ENCODE results near the gene HEPHL1. TPM values are rescaled to one million over a fixed set of nuclear protein-coding genes. Genes with fewer than 3 reads are reported as not detected.

HEPHL1 gene
- total RNA-seq, 1 experiment from 2014 or later, result not detected

- H3K27ac ChIP-seq (ENCODE audit: low read depth, low read length), result no peak overlapping the region
- H3K79me2 ChIP-seq (ENCODE audit: insufficient read depth, low read length), result no peaks in the 10 kb centered on the region
- H3K9ac ChIP-seq (ENCODE audit: low read length), result no peak overlapping the region
- H3K9me3 ChIP-seq (ENCODE audit: control insufficient read depth in 1 of 2, insufficient read depth in 1 of 2, low read depth in 1 of 2, low read length in 2 of 2), result no peaks in the 10 kb centered on the region
- no peak for ATAC-seq
- POLR2A ChIA-PET, result no interaction called here
- TF ChIP-seq CTCF (IDR thresholded peaks at IDR 0.05 in 2 of 3, conservative IDR thresholded peaks at IDR 0.05 in 1 of 3; ENCODE audit: borderline replicate concordance in 1 of 3, insufficient read depth in 1 of 3, low read depth in 2 of 3, low read length in 2 of 3), result no peak
- TF ChIP-seq CEBPB (IDR thresholded peaks at IDR 0.05; ENCODE audit: low read depth), result no peak
- TF ChIP-seq JUND (IDR thresholded peaks at IDR 0.05), result no peak
- no peak for TF ChIP-seq POLR2A (IDR thresholded peaks at IDR 0.05; ENCODE audit: borderline replicate concordance, extremely low read depth, insufficient read depth, insufficient read length)
- no peak for TF ChIP-seq SP1 (IDR thresholded peaks at IDR 0.05; ENCODE audit: low read depth)
- no peak for TF ChIP-seq RAD21 (IDR thresholded peaks at IDR 0.05; ENCODE audit: low read depth)
- no peak for TF ChIP-seq FOSL1 (IDR thresholded peaks at IDR 0.05; ENCODE audit: low read depth)
- no peak for TF ChIP-seq POLR2AphosphoS5 (IDR thresholded peaks at IDR 0.05; ENCODE audit: low read depth, low read length)
- no peak for TF ChIP-seq YY1 (IDR thresholded peaks at IDR 0.05; ENCODE audit: extremely low read depth, insufficient replicate concordance, low read depth, low read length)
- TF ChIP-seq REST (IDR thresholded peaks at IDR 0.05; ENCODE audit: low read depth), result no peak
- no TSS peak for BruUV-seq (replicated peaks)
- H3K27me3 ChIP-seq (ENCODE audit: insufficient read depth, low read length), result 0 out of 2 replicates have a peak, but pooled peaks cover 7% of the 10 kb centered on the region
- intact Hi-C loops (cut with micrococcal nuclease), result no loop called here
- DNase-seq (ENCODE audit: low read depth, low spot score), result no peak
- H4K20me1 ChIP-seq (ENCODE audit: insufficient read depth), result no peaks in the 10 kb centered on the region
- H2AFZ ChIP-seq (ENCODE audit: low read depth, low read length, poor library complexity, severe bottlenecking), result no peak overlapping the region
- CTCF ChIA-PET, result no interaction called here
- H3K4me3 ChIP-seq (replicated peaks in 1 of 2; ENCODE audit: low read depth in 1 of 2, low read length in 2 of 2), result no peak overlapping the region
- RAD21 ChIA-PET (ENCODE audit: low non-redundant PET in 1 of 2, low total read pairs in 2 of 2, uncharacterized antibody in 2 of 2, unreplicated experiment in 2 of 2), result no interaction called here
- H3K36me3 ChIP-seq (ENCODE audit: control insufficient read depth in 1 of 2, insufficient read depth in 2 of 2, low read length in 2 of 2), result no peaks in the 10 kb centered on the region
- no peak overlapping the region for H3K4me2 ChIP-seq (ENCODE audit: low read length)
- H3K4me1 ChIP-seq (ENCODE audit: control insufficient read depth in 1 of 2, insufficient read depth in 2 of 2, low read length in 2 of 2), result no peaks in the 10 kb centered on the region
- no peaks in the 10 kb centered on the region for H3K9me2 ChIP-seq (ENCODE audit: insufficient read depth)
Observed at GRCh38 chr11:94062360-94062759, 41.2 kb downstream of the HEPHL1 start.

Data from HCT116 (cell line).